ENCODE data around the gene SKI. TPM values are rescaled to one million over a fixed set of nuclear protein-coding genes. Genes with fewer than 3 reads are reported as not detected.

SKI gene
- total and polyA plus RNA-seq, 4 donors, result 17.1 to 90.7 (median 40.7) TPM

GRCh38 chr1:2340918-2341254, 112.8 kb downstream of the SKI start:
- DNase-seq, result no peak
- H3K4me1 ChIP-seq (ENCODE audit: control insufficient read depth in 5 of 5, insufficient read depth in 5 of 5, low read length in 5 of 5), result no peaks in the 10 kb centered on the region
- no peaks in the 10 kb centered on the region for H3K27me3 ChIP-seq (ENCODE audit: control insufficient read depth in 3 of 3, insufficient read depth in 3 of 3, low read length in 2 of 3)
- H3K9me3 ChIP-seq (ENCODE audit: control insufficient read depth in 4 of 4, insufficient read depth in 3 of 4, low read length in 3 of 4), result no peaks in the 10 kb centered on the region
- no peak overlapping the region for H3K9ac ChIP-seq (ENCODE audit: insufficient read depth in 1 of 2, low read length in 2 of 2)
- H3K4me3 ChIP-seq, result no peak overlapping the region
- ATAC-seq (ENCODE audit: insufficient read depth, low FRiP score), result no peak
- no peaks in the 10 kb centered on the region for H3K36me3 ChIP-seq (ENCODE audit: control insufficient read depth in 4 of 4, insufficient read depth in 4 of 4, low read length in 4 of 4)
- H3K27ac ChIP-seq (ENCODE audit: low read depth in 1 of 2, low read length in 1 of 2), result no peak overlapping the region
- TF ChIP-seq, protein P1, sequence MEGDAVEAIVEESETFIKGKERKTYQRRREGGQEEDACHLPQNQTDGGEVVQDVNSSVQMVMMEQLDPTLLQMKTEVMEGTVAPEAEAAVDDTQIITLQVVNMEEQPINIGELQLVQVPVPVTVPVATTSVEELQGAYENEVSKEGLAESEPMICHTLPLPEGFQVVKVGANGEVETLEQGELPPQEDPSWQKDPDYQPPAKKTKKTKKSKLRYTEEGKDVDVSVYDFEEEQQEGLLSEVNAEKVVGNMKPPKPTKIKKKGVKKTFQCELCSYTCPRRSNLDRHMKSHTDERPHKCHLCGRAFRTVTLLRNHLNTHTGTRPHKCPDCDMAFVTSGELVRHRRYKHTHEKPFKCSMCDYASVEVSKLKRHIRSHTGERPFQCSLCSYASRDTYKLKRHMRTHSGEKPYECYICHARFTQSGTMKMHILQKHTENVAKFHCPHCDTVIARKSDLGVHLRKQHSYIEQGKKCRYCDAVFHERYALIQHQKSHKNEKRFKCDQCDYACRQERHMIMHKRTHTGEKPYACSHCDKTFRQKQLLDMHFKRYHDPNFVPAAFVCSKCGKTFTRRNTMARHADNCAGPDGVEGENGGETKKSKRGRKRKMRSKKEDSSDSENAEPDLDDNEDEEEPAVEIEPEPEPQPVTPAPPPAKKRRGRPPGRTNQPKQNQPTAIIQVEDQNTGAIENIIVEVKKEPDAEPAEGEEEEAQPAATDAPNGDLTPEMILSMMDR (IDR thresholded peaks at IDR 0.05; ENCODE audit: control extremely low read depth, extremely low read depth), result no peak
- 96 to 100% methylated on average over 14 of the region's 14 CpGs for WGBS, 2 donors

- Histone ChIP-seq H3K9ac (ENCODE audit: insufficient read depth in 1 of 2, low read length in 2 of 2) (no peak overlapping the region), H3K36me3 (ENCODE audit: control insufficient read depth in 4 of 4, insufficient read depth in 4 of 4, low read length in 4 of 4) (no peaks in the 10 kb centered on the region), H3K9me3 (ENCODE audit: control insufficient read depth in 4 of 4, insufficient read depth in 3 of 4, low read length in 3 of 4) (no peaks in the 10 kb centered on the region), H3K4me3 (no peak overlapping the region), H3K4me1 (ENCODE audit: control insufficient read depth in 5 of 5, insufficient read depth in 5 of 5, low read length in 5 of 5) (no peaks in the 10 kb centered on the region), H3K27me3 (ENCODE audit: control insufficient read depth in 3 of 3, insufficient read depth in 3 of 3, low read length in 2 of 3) (no peaks in the 10 kb centered on the region), H3K27ac (ENCODE audit: low read depth in 1 of 2, low read length in 1 of 2) (no peak overlapping the region)
- TF ChIP-seq, protein P1 (IDR thresholded peaks at IDR 0.05; ENCODE audit: control extremely low read depth, extremely low read depth), result no peak
- DNase-seq, result no peak
- ATAC-seq (ENCODE audit: insufficient read depth, low FRiP score), result no peak
- 89 to 94% methylated on average over 29 of the region's 29 CpGs for WGBS, 2 donors
These were observed 113.7 kb downstream of the SKI start for GRCh38 chr1:2341706-2342383.

DNA sequence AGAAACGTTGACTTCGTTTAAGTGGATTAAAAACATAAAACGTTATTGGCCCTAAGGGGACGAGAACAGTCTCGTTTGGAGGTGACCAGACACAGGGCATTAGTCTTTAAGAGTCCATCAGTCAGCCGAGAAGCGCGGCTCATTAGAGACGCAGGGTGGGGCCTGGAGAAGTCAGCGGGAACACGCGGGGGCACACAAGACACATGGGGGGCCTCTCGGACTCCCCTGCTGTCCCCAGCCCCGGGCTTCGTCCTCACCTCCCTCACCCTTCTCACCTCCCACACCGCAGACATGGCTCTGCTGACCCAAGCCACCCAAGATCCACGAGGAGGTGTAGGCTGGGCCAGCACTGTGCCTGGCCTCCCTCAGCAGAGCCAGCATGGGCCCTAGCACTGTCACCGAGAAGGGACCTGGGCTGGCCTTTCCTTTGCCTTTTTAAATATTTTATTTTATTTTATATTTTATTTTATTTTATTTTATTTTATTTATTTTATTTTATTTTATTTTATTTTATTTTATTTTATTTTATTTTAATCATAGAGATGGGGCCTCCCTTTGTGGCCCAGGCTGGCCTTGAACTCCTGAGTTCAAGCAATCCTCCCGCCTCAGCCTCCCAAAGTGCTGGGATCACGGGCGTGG, 114.4 kb downstream of the SKI start:
- no peak for DNase-seq
- Histone ChIP-seq H3K9ac (ENCODE audit: insufficient read depth in 1 of 2, low read length in 2 of 2) (no peak overlapping the region), H3K4me3 (no peak overlapping the region), H3K27ac (ENCODE audit: low read depth in 1 of 2, low read length in 1 of 2) (no peak overlapping the region), H3K4me1 (ENCODE audit: control insufficient read depth in 5 of 5, insufficient read depth in 5 of 5, low read length in 5 of 5) (peaks cover 0 to 4% (median 0%) of the 10 kb centered on the region in 5 donors), H3K27me3 (ENCODE audit: control insufficient read depth in 3 of 3, insufficient read depth in 3 of 3, low read length in 2 of 3) (no peaks in the 10 kb centered on the region), H3K36me3 (ENCODE audit: control insufficient read depth in 4 of 4, insufficient read depth in 4 of 4, low read length in 4 of 4) (no peaks in the 10 kb centered on the region), H3K9me3 (ENCODE audit: control insufficient read depth in 4 of 4, insufficient read depth in 3 of 4, low read length in 3 of 4) (no peaks in the 10 kb centered on the region)
- no peak for ATAC-seq (ENCODE audit: insufficient read depth, low FRiP score)
- WGBS, 2 donors, result 90 to 92% methylated on average over 21 of the region's 21 CpGs
- TF ChIP-seq, protein P1 (IDR thresholded peaks at IDR 0.05; ENCODE audit: control extremely low read depth, extremely low read depth), result no peak
